Retinal pigment epithelial cell (primary cell): Measurements from ENCODE around the gene ITPK1.
"Not testable (repeated sequence)": the region's sequence is repeated elsewhere in the genome, so short reads cannot be mapped to it uniquely, and the experiment has no call there.

ENCODE experiments used
- DNase-seq: peaks from one replicate; pipeline ENCODE4 v3.0.0-alpha.2; 2010; ENCODE audit warnings: low read depth
- H3K4me3 ChIP-seq: 2 replicates; pipeline ENCODE4 v1.5.1; 2011; ENCODE audit warnings: mild to moderate bottlenecking, low read length, control low read depth, moderate library complexity
- TF ChIP-seq, protein P1 (sequence below): conservative IDR thresholded peaks from 2 replicates; pipeline ENCODE4 v1.5.1; 2011; ENCODE audit warnings: low read depth, low read length, control low read depth, inconsistent platforms

Gene ITPK1

GRCh38 chr14:93114713-93115068 lies 1.0 kb downstream of the ITPK1 start:
- DNase-seq: no peak
- peak overlapping the region; percentile 69 for H3K4me3 ChIP-seq
- TF ChIP-seq, protein P1, sequence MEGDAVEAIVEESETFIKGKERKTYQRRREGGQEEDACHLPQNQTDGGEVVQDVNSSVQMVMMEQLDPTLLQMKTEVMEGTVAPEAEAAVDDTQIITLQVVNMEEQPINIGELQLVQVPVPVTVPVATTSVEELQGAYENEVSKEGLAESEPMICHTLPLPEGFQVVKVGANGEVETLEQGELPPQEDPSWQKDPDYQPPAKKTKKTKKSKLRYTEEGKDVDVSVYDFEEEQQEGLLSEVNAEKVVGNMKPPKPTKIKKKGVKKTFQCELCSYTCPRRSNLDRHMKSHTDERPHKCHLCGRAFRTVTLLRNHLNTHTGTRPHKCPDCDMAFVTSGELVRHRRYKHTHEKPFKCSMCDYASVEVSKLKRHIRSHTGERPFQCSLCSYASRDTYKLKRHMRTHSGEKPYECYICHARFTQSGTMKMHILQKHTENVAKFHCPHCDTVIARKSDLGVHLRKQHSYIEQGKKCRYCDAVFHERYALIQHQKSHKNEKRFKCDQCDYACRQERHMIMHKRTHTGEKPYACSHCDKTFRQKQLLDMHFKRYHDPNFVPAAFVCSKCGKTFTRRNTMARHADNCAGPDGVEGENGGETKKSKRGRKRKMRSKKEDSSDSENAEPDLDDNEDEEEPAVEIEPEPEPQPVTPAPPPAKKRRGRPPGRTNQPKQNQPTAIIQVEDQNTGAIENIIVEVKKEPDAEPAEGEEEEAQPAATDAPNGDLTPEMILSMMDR: no peak

DNA sequence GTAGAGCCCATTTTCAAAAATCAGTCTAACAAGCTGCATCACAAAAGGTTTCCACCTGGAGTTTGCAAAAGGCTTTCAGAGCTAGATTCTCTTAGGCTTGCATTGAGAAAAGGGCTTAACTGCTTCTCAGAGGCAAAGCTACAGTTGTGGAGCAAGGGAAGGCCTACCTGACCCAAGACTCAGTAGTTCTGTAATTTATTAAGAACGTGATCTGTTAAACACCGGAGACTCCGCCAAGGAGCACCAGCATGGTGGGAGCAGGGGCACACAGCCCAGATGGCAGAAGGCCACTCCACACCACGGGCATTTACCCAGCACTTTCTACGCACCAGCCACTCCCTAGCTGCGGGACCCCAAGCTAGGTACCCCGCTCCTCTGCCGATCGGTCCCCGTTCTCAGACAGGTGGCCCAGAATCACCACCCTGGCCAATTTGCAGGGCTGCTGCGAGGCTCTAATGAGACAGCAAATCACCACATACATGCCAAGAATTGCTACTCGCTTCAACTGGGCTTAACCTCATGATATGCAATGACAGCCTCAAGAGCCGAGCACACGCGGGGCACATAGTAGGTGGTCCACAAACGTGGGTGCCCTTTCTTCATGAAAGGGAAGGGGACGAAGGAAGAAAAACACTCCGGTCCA lies 1.5 kb downstream of the ITPK1 start:
- no peak for DNase-seq

DNA sequence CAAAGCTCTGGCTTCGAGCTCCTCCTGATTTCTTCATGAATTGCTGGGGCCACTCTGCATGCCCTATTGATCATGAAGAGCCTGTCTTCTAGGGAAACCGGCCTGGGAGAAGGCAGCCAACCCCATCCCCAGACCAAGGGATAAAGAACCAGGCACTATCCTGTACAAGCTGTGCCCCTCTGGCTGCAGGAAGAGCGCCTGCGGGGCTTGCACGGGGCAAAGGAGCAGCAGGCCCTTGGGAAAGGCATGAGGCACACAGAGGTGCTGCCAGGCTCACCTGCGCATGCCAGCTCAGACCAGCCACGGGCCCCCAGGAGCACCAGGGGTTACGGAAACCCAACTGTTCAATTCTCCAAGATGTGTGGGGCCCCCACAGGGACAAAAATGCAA lies 2.1 kb downstream of the ITPK1 start:
- TF ChIP-seq, protein P1: no peak
- DNase-seq: no peak
- H3K4me3 ChIP-seq: peak overlapping the region; percentile 69

More for the DNA sequence above, 1.5 kb downstream of the ITPK1 start:
- TF ChIP-seq, protein P1: no peak
- H3K4me3 ChIP-seq: peak overlapping the region; percentile 69

DNA sequence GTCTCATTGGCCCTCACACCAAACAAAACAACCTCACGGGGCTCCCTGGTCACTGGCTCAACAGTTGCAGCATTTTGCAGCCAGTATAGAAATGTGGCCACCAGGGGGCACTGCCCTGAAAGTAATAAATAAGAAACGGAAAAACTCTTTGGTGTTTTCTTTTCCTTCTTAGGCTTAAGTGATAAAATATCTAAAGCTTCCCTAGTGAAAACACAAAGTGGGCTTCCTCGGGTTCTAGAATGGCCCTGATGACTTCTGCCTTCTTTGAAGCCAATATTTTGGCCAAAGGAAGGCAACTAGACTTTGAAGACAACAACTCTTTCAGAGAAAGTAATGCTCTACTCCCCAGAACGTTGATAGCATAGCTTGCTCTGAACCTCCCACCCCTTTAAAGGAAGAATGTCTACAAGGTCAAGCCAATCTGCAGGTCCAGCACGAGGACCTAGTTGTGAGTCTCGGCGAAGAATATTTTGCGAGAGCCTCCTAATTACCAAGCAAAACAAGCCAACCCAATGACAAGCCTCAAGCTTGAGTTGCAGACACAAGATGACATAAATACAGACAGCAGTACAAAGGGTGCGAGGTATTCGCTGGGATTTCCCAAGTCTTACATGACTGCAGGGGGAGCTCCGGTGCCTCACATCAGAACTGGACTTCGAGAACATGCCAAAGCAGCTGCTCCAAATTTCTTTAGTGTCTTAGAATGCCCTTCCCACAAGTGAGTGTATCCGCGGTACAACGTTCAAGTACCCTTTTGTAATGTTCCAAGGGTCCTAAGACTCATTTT lies 2.6 kb downstream of the ITPK1 start:
- TF ChIP-seq, protein P1: peak; percentile 78
- DNase-seq: no peak
- peak overlapping the region; percentile 7 for H3K4me3 ChIP-seq

DNA sequence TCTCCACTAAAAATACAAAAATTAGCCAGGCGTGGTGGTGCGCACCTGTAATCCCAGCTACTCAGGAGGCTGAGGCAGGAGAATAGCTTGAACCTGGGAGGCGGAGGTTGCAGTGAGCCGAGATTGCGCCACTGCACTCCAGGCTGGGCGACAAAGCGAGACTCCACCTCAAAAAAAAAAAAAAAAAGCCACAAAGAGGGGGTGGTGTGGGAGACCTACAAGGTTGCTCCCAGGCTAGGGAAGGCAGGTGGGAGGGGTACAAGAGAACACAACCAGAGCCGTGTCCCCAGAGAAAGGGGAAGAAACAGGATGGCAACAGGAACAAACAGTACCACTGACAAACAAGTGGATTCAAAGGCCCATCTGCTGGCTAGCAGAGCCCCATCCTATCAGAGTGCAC lies 4.2 kb downstream of the ITPK1 start:
- not testable (repeated sequence) for DNase-seq, H3K4me3 ChIP-seq

DNA sequence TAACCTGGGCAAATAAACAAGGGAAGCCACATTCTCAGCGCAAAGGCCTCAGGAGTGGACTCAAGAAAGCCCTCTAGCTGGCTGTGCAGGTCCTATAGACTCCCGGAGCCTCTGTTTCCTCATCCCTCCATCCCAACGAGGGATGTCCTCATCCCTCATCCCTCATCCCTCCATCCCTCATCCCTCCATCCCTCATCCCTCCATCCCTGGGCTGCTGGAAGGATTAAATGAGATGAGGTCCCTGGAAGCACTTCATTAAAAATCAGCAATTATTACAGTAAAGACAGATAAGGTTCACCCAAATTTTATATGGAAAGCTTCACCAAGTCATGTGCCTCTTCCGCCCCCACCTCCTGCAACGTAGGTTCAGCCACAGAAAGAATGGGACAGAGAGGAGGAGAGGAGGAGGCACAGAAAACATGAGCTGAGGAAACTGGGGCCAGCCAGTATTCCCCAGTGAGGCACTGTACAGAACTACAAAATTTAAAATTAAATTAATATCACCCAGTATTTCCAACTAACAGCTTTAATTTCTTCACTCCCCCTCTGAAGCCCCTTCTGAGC lies 4.8 kb downstream of the ITPK1 start:
- H3K4me3 ChIP-seq: no peak overlapping the region
- no peak for DNase-seq
- TF ChIP-seq, protein P1: no peak

- TF ChIP-seq, protein P1: no peak
- DNase-seq: no peak
- no peak overlapping the region for H3K4me3 ChIP-seq
Observed at GRCh38 chr14:93109572-93110481, 5.9 kb downstream of the ITPK1 start.
